Esophagus squamous epithelium (tissue), 5 donors: ENCODE data around the gene MYCBP2. TPM values are rescaled to one million over a fixed set of nuclear protein-coding genes. Genes with fewer than 3 reads are reported as not detected.

Experiments
- DNase-seq: peaks from one replicate; lab custom pipeline; 2025; lab: John Stamatoyannopoulos, UW
- H3K27ac ChIP-seq, 4 donors: fragments of 200-600 bp; sonication (generic); one replicate each; pipeline ENCODE4 v1.5.1; 2016 to 2019; ENCODE audit warnings: mild to moderate bottlenecking in 1 of 4
- H3K27me3 ChIP-seq, 4 donors: fragments of 200-600 bp; sonication (generic); 1 replicate in 3 of 4; 2 replicates in 1 of 4; pipeline versions ENCODE4 v1.5.1 to v1.6.0; 2017 to 2021; ENCODE audit warnings: antibody characterized with exemption in 1 of 4
- H3K36me3 ChIP-seq, 3 donors: fragments of 200-600 bp; sonication (generic); one replicate each; pipeline ENCODE4 v1.5.1; 2016 to 2019
- H3K4me1 ChIP-seq, 3 donors: fragments of 200-600 bp; sonication (generic); one replicate each; pipeline ENCODE4 v1.5.1; 2017 to 2019
- H3K4me3 ChIP-seq, 4 donors: fragments of 200-600 bp; sonication (generic); 1 replicate in 3 of 4; 2 replicates in 1 of 4; pipeline ENCODE4 v1.5.1; 2016 to 2019; ENCODE audit warnings: mild to moderate bottlenecking in 2 of 4, moderate library complexity in 1 of 4
- H3K9me3 ChIP-seq, 3 donors: fragments of 200-600 bp; sonication (generic); one replicate each; pipeline ENCODE4 v1.5.1; 2016 to 2019
- CTCF ChIP-seq, 6 experiments: fragments of 450-650 bp in 4 of 6; fragments of 200-600 bp in 2 of 6; sonication (generic) in 2 of 6; IDR thresholded peaks; one replicate each; pipeline ENCODE4 v1.5.1; 2016 to 2019; ENCODE audit warnings: antibody characterized with exemption in 6 of 6, mild to moderate bottlenecking in 4 of 6, moderate library complexity in 4 of 6
- POLR2A ChIP-seq, 4 donors: fragments of 450-650 bp; IDR thresholded peaks; one replicate each; pipeline ENCODE4 v1.6.1; 2017; ENCODE audit warnings: antibody characterized with exemption in 4 of 4, mild to moderate bottlenecking in 4 of 4, moderate library complexity in 3 of 4
- WGBS, 2 donors: methylation state at CpG; one replicate each; pipeline ENCODE4 v1.1.5; 2018; 5-methylcytosine and 5-hydroxymethylcytosine counted together
- intact Hi-C: fragments of 100-400 bp; cut with DNase I; formaldehyde crosslinking; loops from one replicate; pipeline ENCODE4 v1.15.0; 2022
- total RNA-seq, 4 donors: library from RNA; depleted of rRNA; stranded (reverse); fragments of >200 nt; gene quantifications; one replicate each; pipeline ENCODE4 v1.1.0, GENCODE V29; 2016
- donor health status: DM: yes; HTN: yes; CAD: no.

Gene MYCBP2
- total RNA-seq, 4 donors from 2014 or later, result 80.9 to 167 (median 130) TPM

DNA sequence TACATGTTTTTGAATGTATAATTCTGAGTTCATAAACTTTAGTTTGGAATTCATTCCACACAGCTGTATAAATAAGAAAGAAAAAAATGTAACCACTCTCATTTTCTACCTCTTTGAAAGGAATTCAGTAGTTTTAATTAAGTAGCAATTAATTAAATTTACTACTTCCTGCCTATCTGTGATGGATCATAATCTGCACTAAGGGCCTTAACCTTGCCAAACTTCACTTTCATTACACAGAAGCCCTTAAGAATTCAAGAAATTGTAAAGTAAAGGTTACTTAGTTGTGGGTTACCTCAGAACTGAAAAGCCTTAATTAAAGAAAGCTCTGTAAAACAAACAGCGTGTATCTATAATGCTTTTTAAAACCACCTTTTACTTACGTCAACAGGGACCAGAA is 188.1 kb downstream of the MYCBP2 start:
- no peaks in the 10 kb centered on the region for H3K4me1 ChIP-seq
- H3K27me3 ChIP-seq, result no peaks in the 10 kb centered on the region
- TF ChIP-seq CTCF (IDR thresholded peaks at IDR 0.05) (no peak), POLR2A (IDR thresholded peaks at IDR 0.05) (no peak)
- H3K4me3 ChIP-seq, result no peak overlapping the region
- WGBS, 2 donors, result 94 to 95% methylated on average over 2 of the region's 2 CpGs
- no peaks in the 10 kb centered on the region for H3K9me3 ChIP-seq
- peaks cover 4 to 100% (median 8%) of the 10 kb centered on the region in 3 donors for H3K36me3 ChIP-seq
- no peak overlapping the region for H3K27ac ChIP-seq
- intact Hi-C loops, result no loop called here
- DNase-seq, result no peak

DNA sequence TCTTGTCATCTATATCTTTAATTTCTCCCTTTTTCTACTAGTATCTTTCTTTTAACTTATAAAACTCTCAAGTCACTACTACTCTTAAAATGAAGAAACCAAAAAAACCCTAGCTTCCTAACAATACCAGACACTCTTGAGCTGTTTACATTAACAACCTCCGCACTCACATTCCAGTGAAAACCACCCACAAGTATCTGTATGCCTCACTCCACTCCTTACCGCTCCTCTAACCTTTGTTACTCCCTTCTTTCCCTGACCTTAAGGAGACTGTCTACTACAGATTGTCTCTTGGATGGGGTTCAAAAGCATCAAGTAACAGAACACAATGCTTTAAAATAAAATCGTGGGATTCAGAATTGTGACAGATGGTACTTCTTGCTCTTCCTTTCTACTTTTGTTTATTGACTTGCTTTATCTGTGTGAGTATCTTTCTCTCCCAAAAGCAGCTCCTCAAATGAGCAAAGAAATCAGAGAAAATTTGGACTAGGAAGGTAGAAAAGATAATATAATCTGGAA is 189.9 kb downstream of the MYCBP2 start:
- 67 to 81% methylated on average over 3 of the region's 3 CpGs for WGBS, 2 donors
- intact Hi-C loops, result no loop called here
- Histone ChIP-seq H3K27me3 (no peaks in the 10 kb centered on the region), H3K36me3 (peaks cover 0 to 98% (median 0%) of the 10 kb centered on the region in 3 donors), H3K4me1 (no peaks in the 10 kb centered on the region), H3K27ac (no peak overlapping the region), H3K4me3 (no peak overlapping the region), H3K9me3 (no peaks in the 10 kb centered on the region)
- no peak for DNase-seq
- TF ChIP-seq POLR2A (IDR thresholded peaks at IDR 0.05), result no peak
- no peak for TF ChIP-seq CTCF (IDR thresholded peaks at IDR 0.05)

- WGBS, 2 donors, result 86 to 100% methylated on average over 1 of the region's 1 CpG
- Histone ChIP-seq H3K9me3 (no peaks in the 10 kb centered on the region), H3K36me3 (peaks cover 0 to 90% (median 3%) of the 10 kb centered on the region in 3 donors), H3K4me1 (no peaks in the 10 kb centered on the region), H3K27me3 (no peaks in the 10 kb centered on the region), H3K27ac (no peak overlapping the region), H3K4me3 (no peak overlapping the region)
- no peak for TF ChIP-seq CTCF (IDR thresholded peaks at IDR 0.05)
- TF ChIP-seq POLR2A (IDR thresholded peaks at IDR 0.05), result no peak
- no peak for DNase-seq
- intact Hi-C loops, result no loop called here
These were observed 202.5 kb downstream of the MYCBP2 start for GRCh38 chr13:77124423-77124822.

- H3K9me3 ChIP-seq, result no peaks in the 10 kb centered on the region
- H3K4me1 ChIP-seq, result no peaks in the 10 kb centered on the region
- H3K4me3 ChIP-seq, result no peak overlapping the region
- no peak overlapping the region for H3K27ac ChIP-seq
- DNase-seq, result no peak
- H3K27me3 ChIP-seq, result no peaks in the 10 kb centered on the region
- intact Hi-C loops, result no loop called here
- peaks cover 0 to 84% (median 0%) of the 10 kb centered on the region in 3 donors for H3K36me3 ChIP-seq
- TF ChIP-seq CTCF (IDR thresholded peaks at IDR 0.05) (no peak), POLR2A (IDR thresholded peaks at IDR 0.05) (no peak)
- WGBS, 2 donors, result 87 to 88% methylated on average over 3 of the region's 3 CpGs
These were observed 208.8 kb downstream of the MYCBP2 start for GRCh38 chr13:77118134-77118533.

GRCh38 chr13:77114271-77114670 is 212.6 kb downstream of the MYCBP2 start:
- no peak overlapping the region for H3K27ac ChIP-seq
- no peak overlapping the region for H3K4me3 ChIP-seq
- H3K36me3 ChIP-seq, result peaks cover 0 to 80% (median 0%) of the 10 kb centered on the region in 3 donors
- H3K4me1 ChIP-seq, result no peaks in the 10 kb centered on the region
- no peaks in the 10 kb centered on the region for H3K27me3 ChIP-seq
- no peak for DNase-seq
- no peak for TF ChIP-seq POLR2A (IDR thresholded peaks at IDR 0.05)
- no peak for TF ChIP-seq CTCF (IDR thresholded peaks at IDR 0.05)
- intact Hi-C loops, result no loop called here
- H3K9me3 ChIP-seq, result peaks cover 0 to 7% (median 0%) of the 10 kb centered on the region in 3 donors
